HG03159 (cell line): ENCODE measurements around the gene SLC26A6.

Source experiments
- ATAC-seq: cut with Tn5 transposase; IDR thresholded peaks from one replicate; pipeline ENCODE4 v1.9.1; 2021; ENCODE audit warnings: mild to moderate bottlenecking, moderate library complexity; ENCODE audit not compliant: unreplicated experiment

SLC26A6 gene

DNA sequence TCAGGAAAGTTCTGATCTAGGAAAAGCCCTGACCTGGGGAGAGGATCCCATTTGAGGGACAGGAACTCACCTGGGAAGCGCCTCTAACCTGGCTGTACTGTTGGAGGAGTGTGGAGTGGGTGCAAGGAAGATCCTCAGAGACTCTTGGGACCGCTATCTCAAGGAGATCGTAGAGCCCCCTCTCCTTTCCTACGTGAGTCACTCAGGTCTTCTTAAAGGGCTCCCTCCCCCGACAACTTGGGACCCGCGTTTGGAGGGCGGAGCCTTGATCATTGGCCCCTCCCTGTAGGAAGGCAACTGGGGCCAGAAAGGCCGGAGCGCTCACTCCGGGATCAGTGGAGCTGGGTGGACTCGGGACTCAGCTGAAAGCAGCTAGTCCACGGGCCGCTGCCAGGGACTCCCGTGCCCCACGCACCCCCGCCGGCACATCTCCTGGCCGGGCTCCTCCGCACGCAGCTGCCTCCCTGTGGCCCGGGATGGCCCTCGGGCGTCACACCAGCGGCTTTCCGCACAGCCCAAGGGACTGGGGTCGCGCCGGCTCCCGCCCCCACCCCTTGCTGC, 520 bp downstream of the SLC26A6 start:
- peak; percentile 32 for ATAC-seq

DNA sequence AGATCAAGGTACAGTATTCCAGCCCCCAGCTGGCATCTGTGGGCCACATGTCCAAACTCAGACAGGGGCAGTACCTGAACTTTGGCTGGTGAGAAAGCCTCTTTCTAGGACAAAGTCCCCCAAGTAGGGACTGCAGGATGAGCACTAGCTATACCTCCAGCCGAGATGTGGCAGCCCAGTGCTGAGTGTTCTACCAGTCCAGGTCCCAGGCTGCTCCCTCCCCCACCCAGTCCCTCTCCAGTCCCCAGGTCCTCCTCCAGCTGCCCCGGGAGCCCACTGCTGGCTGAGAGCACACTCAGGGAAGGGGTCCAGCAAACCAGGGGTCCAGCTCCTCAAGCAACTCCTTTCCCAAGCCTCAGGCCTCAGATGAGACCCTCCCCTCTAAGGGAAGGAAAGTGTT, 1.5 kb downstream of the SLC26A6 start:
- ATAC-seq: no peak

DNA sequence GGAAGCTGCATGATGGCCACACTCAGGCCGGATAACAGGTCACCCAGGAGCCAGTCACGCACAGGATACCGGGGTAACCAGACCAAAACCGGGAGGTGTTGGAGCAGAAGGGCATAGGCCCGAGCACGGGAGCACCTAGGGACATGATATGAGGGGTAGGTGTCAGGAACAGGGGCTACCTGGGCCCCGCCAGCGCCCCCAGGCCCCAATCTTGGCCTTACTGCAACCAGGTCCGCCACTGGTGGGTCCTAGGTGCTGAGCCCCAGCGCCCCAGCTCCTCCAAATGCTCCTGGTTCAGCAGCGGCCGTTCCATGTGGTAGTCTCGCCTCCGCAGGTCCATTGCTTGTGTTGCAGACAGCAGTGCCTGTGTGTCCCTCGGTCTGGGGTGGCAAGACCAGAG, 2.0 kb downstream of the SLC26A6 start:
- no peak for ATAC-seq

DNA sequence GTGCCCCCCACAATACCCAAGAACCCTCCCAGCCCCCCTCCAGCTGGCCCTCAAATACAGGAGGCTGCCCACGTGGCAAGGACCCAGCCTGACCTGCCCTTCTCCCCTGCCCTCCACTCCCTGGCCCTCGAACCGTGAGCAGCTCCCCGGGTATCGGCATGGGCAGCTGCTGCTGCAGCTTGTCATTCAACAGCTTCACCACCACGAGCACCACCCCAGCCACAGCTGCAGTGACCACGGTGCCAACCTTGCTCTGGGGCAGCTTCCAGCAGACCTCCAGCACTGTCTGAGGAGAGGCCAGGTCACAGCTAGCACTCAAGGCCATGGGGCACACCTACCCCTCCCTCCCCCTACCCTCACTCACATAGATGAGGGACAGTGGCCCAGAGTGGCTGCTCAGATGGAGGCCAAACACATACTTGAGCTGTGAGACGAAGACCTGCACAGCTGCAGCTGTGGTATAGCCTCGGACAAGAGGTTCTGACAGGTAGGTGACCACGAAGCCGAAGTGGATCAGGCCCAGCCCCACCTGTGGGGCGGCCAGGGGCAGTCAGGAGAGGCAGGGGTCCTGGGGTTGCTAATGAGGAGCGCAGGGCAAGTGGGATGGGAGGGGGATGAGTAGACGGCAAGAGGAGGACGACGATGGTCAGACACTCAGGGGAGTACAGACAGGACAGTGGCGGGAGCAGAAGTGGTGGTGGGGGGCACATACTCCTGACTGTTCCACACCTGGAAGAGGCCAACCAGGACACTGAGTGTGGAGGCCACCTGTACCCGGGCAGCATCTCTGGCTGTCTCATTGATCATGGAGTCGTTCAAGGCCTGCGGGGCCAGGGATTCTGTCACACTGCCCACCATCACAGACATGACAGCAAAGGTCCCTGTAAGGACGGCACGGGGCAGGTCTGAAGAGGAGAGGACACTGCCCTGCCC, 3.5 kb downstream of the SLC26A6 start:
- no peak for ATAC-seq

DNA sequence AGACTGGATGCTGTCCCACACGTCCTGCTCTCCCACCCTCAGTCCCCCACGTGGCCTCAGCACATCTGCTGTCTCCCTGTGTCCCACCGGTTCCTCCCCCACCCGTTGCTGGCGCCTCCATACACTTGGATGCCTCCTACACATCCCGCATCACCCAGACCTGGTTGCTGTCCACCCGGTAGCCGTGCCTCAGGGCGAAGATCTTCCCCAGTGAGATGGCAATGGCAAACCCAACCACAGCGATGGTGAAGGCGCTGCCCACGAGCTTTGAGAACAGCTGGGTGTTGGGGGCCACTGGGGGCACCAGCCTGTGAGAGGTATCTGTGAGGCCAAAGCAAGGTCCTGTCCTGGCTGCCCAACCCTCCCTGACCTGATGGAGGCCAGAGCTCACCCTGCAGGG, 4.4 kb downstream of the SLC26A6 start:
- ATAC-seq: no peak

DNA sequence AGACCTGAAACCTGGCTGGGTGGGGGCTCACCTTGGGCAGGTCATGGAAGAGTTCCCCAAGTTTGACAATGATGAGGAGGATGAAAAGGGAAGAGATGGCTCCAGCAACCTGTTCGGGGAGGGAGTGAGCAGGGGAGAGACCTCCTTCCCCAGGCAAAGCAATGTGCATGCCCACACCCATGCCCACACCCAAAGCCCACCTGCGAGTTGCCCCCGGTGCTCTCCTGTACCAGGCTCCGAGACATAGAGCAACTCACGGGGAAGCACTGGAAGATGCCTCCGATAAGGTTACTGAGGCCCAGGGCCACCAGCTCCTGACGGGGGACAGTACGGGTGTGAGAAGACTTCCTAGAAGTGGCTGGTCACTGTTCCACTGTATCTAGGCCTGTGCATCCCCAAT, 4.9 kb downstream of the SLC26A6 start:
- no peak for ATAC-seq

DNA sequence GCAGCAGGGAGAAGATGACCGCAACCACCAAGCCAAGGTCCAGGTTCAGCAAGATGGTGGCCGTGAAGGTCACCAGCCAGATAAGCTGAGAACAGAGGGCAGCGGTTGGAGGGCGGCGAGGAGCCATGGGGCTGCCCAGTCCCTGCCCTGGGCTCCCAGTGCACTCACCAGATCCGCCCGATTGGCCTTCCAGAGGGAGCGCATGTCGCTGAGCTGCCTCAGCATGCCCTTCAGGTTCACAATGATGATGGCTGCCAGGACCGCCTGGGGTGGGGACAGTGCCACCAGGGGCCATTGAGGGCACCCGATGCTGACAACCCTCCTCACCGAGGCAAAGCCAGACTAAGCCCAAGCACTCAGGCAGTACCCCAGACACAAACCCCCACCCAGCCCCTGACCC, 5.4 kb downstream of the SLC26A6 start:
- no peak for ATAC-seq

DNA sequence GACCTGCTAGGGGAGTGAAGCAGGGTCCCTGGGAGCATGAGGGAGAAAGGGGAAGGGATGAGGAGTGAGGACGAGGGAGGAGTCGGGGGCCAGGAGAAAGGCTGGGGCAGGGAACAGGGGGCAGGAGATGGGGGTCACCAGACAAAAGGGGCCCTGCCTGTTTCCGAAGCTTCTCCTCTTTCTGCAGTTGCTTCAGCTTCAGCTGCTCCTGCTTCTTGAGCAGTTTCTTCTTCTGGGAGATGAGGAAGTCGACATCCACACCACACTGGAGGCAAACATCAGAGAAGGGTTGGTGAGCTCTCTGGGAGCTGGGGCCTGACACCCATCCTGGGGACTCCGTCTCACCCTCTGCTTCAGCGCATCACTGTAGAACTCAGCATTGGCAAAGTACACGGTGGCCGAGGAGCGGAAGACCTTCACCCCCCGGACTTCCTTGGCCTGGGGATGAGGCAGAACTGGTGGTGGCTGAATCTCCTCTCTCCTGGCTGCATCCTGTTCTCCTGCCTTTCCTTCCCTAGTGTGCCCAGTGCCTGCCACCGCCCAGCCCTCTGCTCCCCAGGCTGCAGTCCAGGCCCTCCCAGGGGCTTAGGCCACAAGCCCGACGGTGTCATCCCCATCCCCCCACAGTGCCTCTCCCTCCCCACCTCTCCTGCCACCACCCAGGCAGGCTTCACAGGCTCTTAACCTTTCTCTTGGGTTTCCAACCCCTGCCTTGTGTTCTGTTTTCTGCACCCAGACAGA, 6.8 kb downstream of the SLC26A6 start:
- ATAC-seq: no peak

DNA sequence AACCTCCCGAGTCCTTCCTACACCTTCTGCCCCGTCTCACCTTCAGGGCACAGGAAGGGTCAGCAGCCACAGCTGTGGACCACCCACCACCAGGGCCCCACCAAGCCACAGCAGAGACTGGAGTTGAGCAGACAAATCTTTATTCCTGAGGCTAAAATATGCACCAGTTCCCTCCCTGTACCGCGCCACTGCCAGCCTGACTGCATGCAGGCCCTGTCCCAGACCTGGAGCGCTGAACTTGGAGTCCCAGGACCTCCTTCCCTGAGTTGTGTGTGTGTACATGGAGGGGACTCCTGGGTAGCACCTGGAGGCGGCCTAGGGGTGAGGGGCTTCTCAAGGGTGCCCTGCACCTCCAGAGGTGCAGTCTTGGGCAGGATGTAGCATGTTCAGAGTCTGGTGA, 9.7 kb downstream of the SLC26A6 start:
- no peak for ATAC-seq

DNA sequence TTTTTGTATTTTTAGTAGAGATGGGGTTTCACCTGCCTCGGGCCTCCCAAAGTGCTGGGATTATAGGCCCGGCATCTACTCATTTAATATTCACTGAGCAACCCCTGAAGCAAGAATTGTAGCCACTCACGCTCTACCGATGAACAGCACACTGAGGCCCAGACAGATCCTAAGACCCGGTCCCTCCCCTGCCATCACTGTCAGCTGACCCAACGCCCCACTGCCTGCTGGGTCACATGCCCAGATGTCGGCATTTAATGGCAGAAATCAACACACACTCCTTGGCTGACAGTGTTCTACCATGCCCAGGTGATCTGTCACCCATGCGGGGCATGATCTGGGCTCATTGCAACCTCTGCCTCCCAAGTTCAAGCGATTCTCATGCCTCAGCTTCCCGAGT, 10.5 kb downstream of the SLC26A6 start:
- no peak for ATAC-seq

DNA sequence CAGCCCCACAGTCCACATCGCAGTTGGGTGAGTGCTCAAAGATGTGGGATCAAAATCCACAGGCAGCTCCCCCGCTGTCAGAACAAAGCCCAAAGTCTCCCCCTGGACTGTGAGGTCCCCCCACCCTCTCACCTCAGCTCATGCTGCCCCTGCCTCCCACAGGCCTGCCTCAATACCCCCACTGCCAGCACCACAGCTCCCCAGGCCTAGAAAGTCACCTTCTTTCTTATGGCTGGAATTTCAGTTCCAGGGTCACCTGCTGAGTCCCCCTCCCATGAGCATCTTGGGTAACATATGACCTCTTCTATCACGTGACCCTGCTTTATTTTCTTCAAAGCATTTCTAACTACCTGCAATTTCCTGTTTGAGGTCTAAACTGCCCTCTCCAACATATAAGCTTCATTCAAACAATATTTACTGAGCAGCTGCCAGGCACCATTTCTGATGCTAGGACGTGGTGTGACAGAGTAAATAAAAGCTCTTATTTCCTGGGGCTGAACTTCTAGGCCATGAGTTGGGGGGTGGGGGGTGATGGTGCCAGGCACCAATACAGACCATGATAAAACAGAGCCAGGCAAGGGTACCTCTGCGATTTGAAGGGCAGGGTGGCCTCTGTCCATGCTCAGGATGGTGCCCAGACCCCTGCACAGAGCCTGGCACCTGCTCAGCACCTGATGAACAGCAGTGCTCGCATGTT, 11.3 kb downstream of the SLC26A6 start:
- no peak for ATAC-seq

DNA sequence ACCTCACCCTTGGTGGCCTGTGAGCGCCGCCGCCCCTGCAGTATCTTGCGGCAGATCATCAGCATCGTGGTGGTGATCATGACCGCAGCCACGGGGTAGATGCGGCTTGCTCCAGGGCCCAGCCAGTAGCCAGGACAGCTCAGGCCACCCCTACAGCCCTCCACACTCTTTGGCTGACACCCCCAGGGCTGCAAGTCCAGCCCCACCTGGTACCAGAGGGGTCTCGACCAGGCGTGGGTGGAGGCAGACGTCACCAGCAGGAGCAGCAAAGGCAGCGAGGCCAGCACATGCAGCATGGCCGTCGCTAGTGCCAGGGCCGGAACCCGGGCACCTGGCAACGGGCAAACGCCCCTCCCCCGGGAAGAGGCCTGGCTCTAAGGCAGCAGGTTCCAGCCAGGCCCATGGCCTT, 13.8 kb downstream of the SLC26A6 start, which contains the start of gene TMEM89:
Gene TMEM89 (minus strand): TSS at position 309 of the 409 bp plus-strand sequence. CDS start 13 bp downstream, at position 296.
- no peak for ATAC-seq

DNA sequence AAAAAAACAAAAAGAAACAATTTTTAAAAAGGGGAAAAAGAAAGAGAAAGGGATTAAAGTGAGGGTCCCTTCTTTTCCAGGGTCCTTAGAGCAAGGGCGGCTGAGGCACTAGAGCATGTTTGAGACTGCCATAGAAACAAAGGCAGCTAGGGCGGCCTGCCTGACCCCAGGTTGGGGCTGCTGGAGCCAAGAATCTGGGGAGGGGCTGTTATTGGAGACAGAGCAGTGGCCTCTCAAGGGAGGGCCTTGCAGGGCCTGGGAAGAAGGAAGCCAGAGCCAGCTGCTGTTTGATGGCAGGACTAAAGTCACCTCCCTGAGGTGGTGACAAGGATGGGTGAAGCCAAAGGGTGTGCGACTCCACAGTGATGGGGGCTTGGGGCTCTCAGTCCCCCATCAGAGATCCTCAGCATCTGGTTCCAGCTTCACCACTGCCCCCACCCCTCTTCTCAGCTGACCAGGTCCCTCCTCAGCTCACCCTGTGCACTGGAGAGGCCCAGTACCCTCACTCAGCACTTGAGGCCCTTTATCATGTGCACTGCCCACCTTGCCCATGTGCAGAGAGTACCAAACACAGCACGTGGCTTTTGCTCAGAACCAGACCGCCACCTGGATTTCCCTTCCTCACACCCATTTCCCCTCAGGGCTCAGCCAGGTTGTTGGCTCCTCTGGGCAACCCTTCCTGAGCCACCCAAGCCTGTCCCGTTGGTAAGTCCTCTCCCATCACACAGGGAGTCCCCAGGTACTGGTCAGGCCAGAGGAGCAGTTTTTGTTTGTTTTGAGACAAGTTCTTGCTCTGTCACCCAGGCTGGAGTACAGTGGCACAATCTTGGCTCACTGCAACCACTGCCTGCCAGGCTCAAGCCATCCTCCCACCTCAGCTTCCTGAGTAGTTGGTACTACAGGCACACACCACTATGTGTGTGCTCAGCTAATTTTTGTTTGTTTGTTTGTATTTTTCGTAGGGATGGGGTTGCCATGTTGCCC, 15.4 kb downstream of the SLC26A6 start:
- ATAC-seq: no peak

DNA sequence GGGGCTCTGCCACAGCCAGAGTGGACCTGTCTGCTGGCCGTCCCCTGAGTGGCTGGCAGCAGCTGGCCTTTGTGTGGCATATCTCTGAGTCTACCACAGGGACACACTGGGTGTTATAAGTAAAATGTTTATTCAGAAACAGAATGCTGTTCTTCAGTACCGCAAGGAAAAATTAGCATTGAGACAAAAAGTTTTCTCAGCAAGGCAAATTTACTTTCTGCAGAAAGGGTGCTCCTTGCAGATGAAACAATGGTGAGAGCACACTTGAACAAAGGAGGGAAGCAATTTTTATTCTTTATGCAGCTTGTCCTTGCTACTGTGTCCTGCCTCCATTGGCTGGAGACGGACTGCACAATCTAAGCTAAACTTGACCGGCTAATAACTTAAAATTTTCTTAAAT, 17.7 kb downstream of the SLC26A6 start:
- no peak for ATAC-seq

DNA sequence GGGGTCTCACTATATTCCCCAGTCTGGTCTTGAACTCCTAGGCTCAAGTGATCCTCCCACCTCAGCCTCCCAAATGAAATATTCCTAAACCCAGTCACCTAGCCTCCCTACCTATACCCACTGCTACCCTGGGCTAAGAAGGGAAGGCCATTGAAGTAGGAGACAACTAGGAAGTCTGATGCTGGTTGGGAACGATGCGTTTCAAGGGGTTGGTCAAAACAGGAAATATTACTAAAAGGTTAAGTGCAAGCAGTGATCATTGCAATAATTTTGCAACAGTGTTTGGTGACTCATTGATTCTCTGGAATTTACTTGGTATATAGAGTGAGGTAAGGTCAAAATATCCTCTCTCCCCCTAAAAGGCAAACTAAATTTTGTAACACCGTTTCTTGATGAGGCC, 21.2 kb downstream of the SLC26A6 start:
- no peak for ATAC-seq

DNA sequence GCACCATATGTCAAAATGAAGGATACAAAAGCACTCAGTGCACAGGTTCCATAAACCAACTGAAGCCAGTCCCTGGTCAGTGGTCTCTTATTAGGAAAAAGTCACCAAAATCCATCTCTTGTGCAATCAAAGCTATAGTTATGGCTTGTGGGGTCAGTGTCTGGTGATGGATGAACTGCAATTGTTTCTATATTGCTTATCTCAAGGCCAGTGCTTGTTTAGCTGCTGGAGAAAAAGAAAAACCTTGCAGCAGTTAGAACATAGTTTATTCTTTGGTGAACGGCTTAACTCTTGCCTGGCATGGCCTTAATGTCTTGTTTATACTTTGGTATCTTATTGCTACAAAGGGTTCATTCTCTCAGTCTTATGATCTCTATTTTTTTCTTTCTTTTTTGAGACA, 23.0 kb downstream of the SLC26A6 start:
- no peak for ATAC-seq

DNA sequence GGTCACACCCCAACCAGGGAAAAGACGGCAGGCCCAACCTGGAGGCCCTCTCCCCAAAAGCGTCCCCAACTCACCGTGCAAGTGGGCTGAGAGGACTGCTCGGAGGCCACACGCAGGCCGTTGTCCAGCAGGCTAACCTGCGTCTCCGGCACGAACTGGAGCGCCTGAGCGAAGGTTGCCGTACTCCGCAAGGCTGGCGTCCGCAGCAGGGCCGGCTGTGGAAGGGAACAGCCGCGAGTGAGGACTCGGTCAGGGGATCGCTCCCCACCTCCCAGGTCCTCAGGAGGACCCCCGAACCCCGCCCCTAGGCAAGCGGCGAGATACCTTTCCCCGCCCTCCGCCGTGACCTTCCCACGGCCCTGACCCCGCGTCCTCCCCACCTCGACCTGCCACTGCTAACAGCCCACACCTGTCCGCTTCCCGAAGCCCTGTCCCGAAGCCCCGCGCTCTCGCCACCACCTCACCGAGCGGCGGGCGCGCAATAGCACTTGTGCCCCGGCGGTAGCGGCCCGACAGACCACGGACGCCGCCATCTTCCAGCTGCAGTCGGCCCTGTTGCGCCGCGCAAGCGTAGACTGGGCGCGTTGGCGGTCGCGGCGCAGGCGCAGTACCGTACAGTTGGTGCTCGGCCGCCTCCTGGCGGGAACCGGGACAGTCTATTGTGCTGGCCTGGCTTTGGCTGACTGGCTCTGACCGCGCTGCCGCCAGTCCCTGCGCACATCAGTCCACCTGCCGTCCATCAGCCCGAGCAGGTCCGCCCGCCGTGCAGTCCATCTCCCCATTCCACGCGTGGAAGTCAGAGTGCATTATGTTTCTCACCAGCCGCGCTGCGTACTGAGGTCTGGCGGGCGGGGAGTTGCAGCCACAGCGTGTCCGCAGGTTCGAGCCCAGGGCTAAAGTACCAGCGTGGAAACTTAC, 25.9 kb downstream of the SLC26A6 start, which contains the start of gene UQCRC1:
Gene UQCRC1 (minus strand): TSS at position 559 of the 918 bp plus-strand sequence. CDS start 26 bp downstream, at position 533.
- peak; percentile 98 for ATAC-seq

DNA sequence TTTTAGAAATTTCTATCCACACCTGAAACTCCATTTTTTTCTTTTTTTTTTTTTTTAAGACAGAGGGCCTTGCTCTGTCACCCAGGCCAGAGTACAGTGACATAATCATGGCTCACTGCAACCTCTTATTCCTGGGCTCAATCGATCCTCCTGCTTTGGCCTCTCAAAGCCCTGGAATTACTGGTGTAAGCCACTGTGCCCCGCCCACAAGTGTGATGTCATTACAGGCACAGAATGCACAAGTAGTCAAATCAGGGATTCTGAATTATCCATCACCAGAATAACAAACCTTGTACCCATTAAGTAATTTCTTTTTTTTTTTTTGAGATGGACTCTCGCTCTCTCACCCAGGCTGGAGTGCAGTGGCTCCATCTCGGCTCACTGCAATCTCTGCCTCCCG, 27.7 kb downstream of the SLC26A6 start:
- ATAC-seq: no peak

DNA sequence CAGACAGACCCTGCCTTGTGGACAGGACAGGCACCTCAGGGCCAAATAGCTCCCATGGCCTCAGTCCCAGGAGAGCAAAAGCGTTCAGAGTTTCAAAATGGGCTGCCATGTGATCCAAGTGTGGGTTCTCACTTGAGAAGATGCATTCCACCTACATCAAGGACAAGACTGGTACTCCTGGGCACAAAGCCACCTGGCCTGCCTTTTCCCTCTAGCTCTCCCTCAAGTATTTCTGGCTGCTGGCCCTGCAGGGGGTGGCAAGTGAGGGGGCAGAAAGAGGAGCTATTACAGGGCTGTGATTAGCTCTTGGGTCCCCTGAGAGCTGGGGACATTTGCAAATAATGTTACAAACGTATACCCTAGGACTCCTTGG, 33.7 kb downstream of the SLC26A6 start:
- ATAC-seq: no peak
